ACC112 (cell line): ENCODE measurements around the gene METTL4.

Experiments
- H2AFZ ChIP-seq: fragments of 200-600 bp; sonication (generic); one replicate; pipeline ENCODE4 v1.6.0; 2017; ENCODE audit warnings: antibody characterized with exemption, low read length; ENCODE audit not compliant: unreplicated experiment
- H3K27ac ChIP-seq: fragments of 200-600 bp; sonication (generic); 2 replicates; pipeline ENCODE4 v1.5.1; 2014; ENCODE audit warnings: low read depth, mild to moderate bottlenecking, antibody characterized with exemption, low read length, moderate library complexity
- H3K27me3 ChIP-seq: fragments of 200-600 bp; sonication (generic); 2 replicates; pipeline ENCODE4 v1.6.1; 2014; ENCODE audit warnings: mild to moderate bottlenecking, antibody characterized with exemption, low read length, moderate library complexity, mixed read lengths; ENCODE audit not compliant: insufficient read depth
- H3K36me3 ChIP-seq: fragments of 200-600 bp; sonication (generic); 2 replicates; pipeline ENCODE4 v1.6.1; 2016; ENCODE audit warnings: mild to moderate bottlenecking, antibody characterized with exemption, low read length, moderate library complexity, mixed read lengths; ENCODE audit not compliant: insufficient read depth
- H3K4me1 ChIP-seq: fragments of 200-600 bp; sonication (generic); one replicate; pipeline ENCODE4 v1.6.1; 2016; ENCODE audit warnings: low read length, mixed read lengths; ENCODE audit not compliant: insufficient read depth, unreplicated experiment, control insufficient read depth
- H3K4me3 ChIP-seq: fragments of 200-600 bp; sonication (generic); 2 replicates; pipeline ENCODE4 v1.5.1; 2014; ENCODE audit warnings: mild to moderate bottlenecking, low read depth, low read length
- H3K79me2 ChIP-seq: fragments of 200-600 bp; sonication (generic); one replicate; pipeline ENCODE4 v1.6.0; 2016; ENCODE audit warnings: low read length; ENCODE audit not compliant: control insufficient read depth, unreplicated experiment, insufficient read depth

Gene METTL4

DNA sequence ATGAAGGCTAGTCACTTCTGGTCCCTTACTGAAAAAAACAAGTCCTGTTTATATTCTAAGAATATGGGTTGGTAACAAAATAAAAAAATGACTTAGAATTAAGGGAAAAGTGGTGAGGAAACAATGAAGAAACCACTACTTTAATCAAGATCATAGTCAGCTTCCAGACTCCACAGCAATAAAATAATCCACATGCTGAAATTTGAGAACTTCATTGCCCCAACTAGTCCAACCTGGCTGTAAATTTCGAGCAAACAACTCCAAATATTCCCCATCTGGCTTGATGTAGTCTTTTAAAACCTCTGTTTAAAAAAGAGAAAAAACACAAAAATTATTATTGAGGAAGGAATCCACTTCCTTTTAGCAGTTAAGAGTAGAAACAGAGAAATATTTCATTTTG lies 32.5 kb downstream of the METTL4 start:
- H3K4me1 ChIP-seq, result no peaks in the 10 kb centered on the region
- no peak overlapping the region for H3K4me3 ChIP-seq

GRCh38 chr18:2538236-2538635 lies 33.1 kb downstream of the METTL4 start:
- Histone ChIP-seq H3K36me3 (peaks cover 10% of the 10 kb centered on the region; the same call in 1 of the 2 replicates), H3K79me2 (no peaks in the 10 kb centered on the region), H3K4me3 (no peak overlapping the region), H3K27me3 (no peaks in the 10 kb centered on the region), H3K27ac (no peak overlapping the region), H2AFZ (no peak overlapping the region), H3K4me1 (no peaks in the 10 kb centered on the region)

More for the DNA sequence above, 32.5 kb downstream of the METTL4 start:
- H3K36me3 ChIP-seq, result peaks cover 10% of the 10 kb centered on the region; the same call in 1 of the 2 replicates
- no peak overlapping the region for H3K27ac ChIP-seq
- no peaks in the 10 kb centered on the region for H3K27me3 ChIP-seq
- no peaks in the 10 kb centered on the region for H3K79me2 ChIP-seq
- H2AFZ ChIP-seq, result no peak overlapping the region

- H3K4me3 ChIP-seq, result no peak overlapping the region
- H3K79me2 ChIP-seq, result no peaks in the 10 kb centered on the region
- H3K27ac ChIP-seq, result no peak overlapping the region
- no peaks in the 10 kb centered on the region for H3K27me3 ChIP-seq
- H2AFZ ChIP-seq, result no peak overlapping the region
- peaks cover 10% of the 10 kb centered on the region; the same call in 1 of the 2 replicates for H3K36me3 ChIP-seq
- H3K4me1 ChIP-seq, result no peaks in the 10 kb centered on the region
These were observed 34.0 kb downstream of the METTL4 start for GRCh38 chr18:2537296-2537695.

GRCh38 chr18:2536493-2536892 lies 34.8 kb downstream of the METTL4 start:
- H3K27me3 ChIP-seq, result no peaks in the 10 kb centered on the region
- no peak overlapping the region for H2AFZ ChIP-seq
- no peaks in the 10 kb centered on the region for H3K4me1 ChIP-seq
- H3K36me3 ChIP-seq, result peaks cover 10% of the 10 kb centered on the region; the same call in 1 of the 2 replicates
- H3K79me2 ChIP-seq, result no peaks in the 10 kb centered on the region
- no peak overlapping the region for H3K27ac ChIP-seq
- no peak overlapping the region for H3K4me3 ChIP-seq

DNA sequence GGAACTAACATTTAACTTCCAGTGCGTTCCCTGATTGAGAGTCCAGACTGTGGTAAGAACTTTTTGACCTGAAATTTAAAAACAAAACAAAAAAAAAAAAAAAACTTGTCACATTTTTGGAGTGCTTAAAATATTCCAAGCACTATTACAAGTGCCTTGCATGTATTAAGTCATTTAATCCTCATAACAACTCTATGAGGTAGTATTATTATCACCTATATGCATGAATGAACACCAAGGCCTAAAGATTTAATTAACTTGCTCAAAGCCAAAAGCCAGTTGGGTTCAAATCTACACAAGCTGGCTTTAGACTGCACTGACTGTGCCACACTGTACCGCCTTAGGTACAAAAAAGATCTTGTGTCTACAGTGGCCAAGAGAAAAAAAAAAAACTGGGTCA lies 35.2 kb downstream of the METTL4 start:
- Histone ChIP-seq H3K4me3 (no peak overlapping the region), H3K79me2 (no peaks in the 10 kb centered on the region), H3K4me1 (no peaks in the 10 kb centered on the region), H2AFZ (no peak overlapping the region), H3K36me3 (peaks cover 10% of the 10 kb centered on the region; the same call in 1 of the 2 replicates), H3K27ac (no peak overlapping the region), H3K27me3 (no peaks in the 10 kb centered on the region)

DNA sequence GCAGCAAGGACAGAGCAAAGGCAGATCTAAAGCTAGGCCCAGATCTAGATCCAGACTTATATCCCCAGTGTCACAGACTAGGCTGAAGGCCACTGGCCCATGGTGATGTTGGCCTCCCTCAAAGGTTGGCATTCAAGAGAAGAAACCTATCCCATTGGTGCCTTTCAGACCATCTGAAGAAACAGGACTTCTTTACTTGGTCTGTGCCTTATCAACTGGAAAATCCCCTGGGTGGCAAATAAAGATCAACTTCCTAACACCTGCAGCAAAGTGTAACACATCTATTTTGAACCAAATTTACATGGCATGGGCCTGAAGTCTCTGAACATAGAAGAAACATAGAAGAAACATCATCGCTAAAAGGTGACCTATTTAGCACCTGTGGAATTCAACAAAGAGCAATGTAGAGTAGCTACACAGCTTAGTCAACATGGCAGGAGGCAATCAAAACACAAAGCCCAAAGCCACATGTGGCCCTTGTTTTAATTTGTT lies 35.8 kb downstream of the METTL4 start:
- Histone ChIP-seq H3K27ac (no peak overlapping the region), H3K4me1 (no peaks in the 10 kb centered on the region), H2AFZ (no peak overlapping the region), H3K4me3 (no peak overlapping the region), H3K79me2 (no peaks in the 10 kb centered on the region), H3K27me3 (no peaks in the 10 kb centered on the region), H3K36me3 (peaks cover 10% of the 10 kb centered on the region; the same call in 1 of the 2 replicates)

GRCh38 chr18:2534906-2535305 lies 36.4 kb downstream of the METTL4 start:
- H2AFZ ChIP-seq, result no peak overlapping the region
- H3K27me3 ChIP-seq, result no peaks in the 10 kb centered on the region
- H3K79me2 ChIP-seq, result no peaks in the 10 kb centered on the region
- no peak overlapping the region for H3K27ac ChIP-seq
- peaks cover 10% of the 10 kb centered on the region; the same call in 1 of the 2 replicates for H3K36me3 ChIP-seq
- no peak overlapping the region for H3K4me3 ChIP-seq
- H3K4me1 ChIP-seq, result no peaks in the 10 kb centered on the region

DNA sequence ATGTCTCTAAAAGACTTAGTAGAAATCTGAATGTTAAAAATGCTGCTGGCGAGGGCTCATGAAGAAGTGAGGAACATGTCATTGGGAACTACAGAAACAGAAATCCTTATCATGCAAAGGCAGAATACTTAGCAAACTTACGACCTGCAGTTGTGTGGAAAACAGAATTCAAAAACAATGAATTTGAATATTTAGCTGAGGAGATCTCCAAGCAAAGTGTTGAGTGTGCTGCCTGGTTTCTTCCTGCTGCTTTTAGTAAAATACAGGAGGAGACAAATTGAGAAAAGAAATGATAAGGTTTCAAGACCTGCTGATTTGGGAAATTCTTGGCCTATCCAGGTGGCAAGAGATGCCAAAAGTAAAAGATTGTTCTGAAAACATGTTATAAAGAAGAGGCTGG lies 38.5 kb downstream of the METTL4 start:
- Histone ChIP-seq H3K79me2 (no peaks in the 10 kb centered on the region), H3K4me1 (no peaks in the 10 kb centered on the region), H3K27me3 (no peaks in the 10 kb centered on the region), H3K27ac (no peak overlapping the region), H2AFZ (no peak overlapping the region), H3K36me3 (peaks cover 10% of the 10 kb centered on the region; the same call in 1 of the 2 replicates), H3K4me3 (no peak overlapping the region)

DNA sequence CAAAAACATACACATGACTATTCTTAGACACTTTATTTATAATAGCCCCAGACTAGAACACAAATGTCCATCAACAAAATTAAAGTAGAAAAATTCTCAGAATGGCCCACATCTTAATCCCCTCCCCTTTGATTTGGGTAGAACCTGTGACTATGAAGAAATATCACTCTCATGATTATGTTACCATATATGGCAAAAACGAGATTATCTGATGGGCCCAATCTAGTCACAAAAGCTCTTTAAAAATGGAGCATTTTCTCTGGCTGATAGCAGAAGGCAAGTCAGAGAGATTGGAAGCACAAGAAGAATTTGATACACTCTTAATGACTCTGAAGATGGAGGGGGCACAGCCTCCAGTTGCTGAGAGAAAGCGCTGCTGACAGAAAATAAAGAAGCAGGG lies 39.6 kb downstream of the METTL4 start:
- H2AFZ ChIP-seq, result no peak overlapping the region
- H3K4me3 ChIP-seq, result no peak overlapping the region
- no peaks in the 10 kb centered on the region for H3K4me1 ChIP-seq
- no peaks in the 10 kb centered on the region for H3K27me3 ChIP-seq
- peaks cover 10% of the 10 kb centered on the region; the same call in 1 of the 2 replicates for H3K36me3 ChIP-seq
- no peak overlapping the region for H3K27ac ChIP-seq
- no peaks in the 10 kb centered on the region for H3K79me2 ChIP-seq

DNA sequence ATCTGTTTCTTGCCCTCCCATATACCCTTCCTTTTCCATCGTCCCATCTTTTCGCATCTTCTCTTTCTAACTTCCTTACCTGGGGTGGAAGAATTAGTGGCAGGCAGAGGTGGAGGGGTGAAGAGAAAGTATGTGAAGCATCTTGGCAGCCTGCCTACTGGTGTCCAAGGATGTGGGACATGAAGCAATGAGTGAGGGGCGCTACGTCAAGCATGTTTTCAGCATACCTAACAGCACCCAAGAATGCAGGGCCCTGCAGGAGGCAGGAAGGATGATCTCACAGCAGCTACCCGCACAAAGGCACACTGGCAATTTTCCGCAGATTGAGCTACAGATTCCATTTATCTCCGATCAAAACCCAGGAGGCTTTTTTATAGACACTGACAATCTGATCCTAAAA lies 42.2 kb downstream of the METTL4 start:
- H3K4me3 ChIP-seq, result no peak overlapping the region
- no peak overlapping the region for H3K27ac ChIP-seq
- H3K36me3 ChIP-seq, result no peaks in the 10 kb centered on the region
- H3K27me3 ChIP-seq, result no peaks in the 10 kb centered on the region
- no peaks in the 10 kb centered on the region for H3K4me1 ChIP-seq
- H2AFZ ChIP-seq, result no peak overlapping the region
- H3K79me2 ChIP-seq, result no peaks in the 10 kb centered on the region

DNA sequence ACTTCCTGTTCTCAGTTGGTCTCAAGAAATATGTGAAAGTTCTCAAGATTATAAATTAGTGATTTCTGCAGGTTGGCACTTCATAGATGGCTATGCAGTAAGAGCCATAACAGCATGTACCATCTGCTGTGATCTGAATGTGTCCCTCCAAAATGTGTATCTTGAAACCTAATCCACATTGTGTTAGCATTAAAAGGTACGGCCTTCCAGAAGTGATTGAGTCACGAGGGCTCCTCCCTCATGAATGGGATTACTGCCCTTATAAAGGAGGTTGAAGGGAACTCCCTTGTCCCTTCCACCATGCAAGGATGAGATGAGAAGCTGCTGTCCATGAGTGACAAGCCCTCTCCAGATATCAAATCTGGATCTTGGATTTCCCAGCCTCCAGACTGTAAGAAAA lies 45.0 kb downstream of the METTL4 start:
- Histone ChIP-seq H3K27ac (no peak overlapping the region), H3K4me3 (no peak overlapping the region), H2AFZ (no peak overlapping the region), H3K4me1 (no peaks in the 10 kb centered on the region), H3K79me2 (no peaks in the 10 kb centered on the region), H3K27me3 (no peaks in the 10 kb centered on the region), H3K36me3 (no peaks in the 10 kb centered on the region)
